Measurements from ENCODE around the gene MYO1E.

MYO1E gene

DNA sequence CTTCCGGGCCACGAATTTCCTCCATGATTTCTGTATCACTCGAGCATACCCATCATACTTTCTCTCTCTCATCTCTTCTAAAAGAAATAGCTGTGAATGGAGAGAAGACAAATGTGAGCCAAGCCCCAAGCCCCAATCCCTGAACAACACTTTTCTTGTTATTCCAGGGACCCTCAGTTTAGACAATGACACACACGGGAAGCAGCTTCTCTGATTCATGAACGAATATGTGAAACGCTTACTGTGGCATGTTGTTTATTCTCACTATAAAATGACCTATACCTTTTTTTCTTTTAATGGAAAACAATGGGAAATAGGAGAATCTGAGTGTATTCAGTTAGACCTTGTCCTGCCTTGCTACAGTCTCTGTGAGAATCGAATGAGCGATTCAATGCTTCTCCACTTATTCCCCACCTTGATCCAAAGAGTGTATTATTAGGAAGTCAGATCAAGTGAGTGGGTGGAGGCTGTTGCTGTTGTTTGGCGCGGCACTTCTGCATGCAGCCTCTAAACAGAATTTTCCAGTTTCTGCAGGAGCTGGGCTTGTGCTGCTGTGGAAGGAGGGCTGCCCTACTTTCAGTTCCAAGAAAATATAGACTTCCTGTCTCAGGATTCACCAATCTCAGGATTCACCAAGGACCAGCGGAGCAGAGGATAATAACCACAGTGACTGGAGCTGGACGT, 198.4 kb downstream of the MYO1E start:
- in situ Hi-C loops (cut with MboI; ENCODE audit: low sequenced_read_pairs), result no loop called here

DNA sequence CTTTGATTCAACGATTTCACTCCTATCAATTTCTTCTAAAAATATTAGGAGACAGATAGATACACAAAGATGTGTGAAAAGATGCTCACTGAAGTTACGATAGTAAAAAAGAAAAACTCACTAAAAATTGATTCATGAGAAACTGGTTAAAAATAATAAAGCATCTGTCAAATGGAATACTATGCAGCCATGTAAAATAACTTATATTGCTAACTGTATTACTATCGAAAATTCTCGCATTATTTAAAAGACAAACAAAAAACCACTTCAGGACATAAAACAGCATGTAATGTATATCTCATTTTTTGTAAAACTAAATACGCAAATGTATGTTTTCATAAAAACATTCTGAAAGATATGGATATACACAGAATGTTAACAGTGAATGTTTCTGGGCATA, 199.5 kb downstream of the MYO1E start:
- in situ Hi-C loops (cut with MboI; ENCODE audit: low sequenced_read_pairs), result no loop called here

DNA sequence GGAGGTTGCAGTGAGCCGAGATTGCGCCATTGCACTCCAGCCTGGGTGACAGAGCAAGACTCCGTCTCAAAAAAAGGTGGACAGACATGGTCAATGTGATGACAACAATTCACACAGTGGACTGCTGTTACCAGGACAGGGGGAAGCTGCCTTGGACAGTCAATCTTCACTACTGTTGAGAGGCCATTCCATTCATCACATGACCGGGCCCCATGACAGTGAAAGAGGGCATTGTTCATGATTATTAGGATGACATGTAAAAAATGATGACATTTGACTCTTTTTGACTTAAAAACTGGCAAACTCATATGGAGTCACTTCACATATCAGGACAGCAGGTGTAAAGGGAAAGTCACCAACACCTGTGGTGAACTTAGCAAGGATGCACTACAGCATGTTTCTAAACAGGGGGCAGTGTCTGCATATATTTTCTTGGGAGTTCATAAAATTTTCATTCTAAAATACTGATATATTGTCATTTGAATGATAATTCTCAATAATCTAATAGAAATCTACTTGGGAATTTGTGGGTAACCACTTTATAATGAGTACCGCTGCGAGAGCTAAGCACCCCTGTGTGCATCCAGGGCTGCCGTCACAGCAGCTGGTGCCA, 200.3 kb downstream of the MYO1E start:
- in situ Hi-C loops (cut with MboI; ENCODE audit: low sequenced_read_pairs), result no loop called here

DNA sequence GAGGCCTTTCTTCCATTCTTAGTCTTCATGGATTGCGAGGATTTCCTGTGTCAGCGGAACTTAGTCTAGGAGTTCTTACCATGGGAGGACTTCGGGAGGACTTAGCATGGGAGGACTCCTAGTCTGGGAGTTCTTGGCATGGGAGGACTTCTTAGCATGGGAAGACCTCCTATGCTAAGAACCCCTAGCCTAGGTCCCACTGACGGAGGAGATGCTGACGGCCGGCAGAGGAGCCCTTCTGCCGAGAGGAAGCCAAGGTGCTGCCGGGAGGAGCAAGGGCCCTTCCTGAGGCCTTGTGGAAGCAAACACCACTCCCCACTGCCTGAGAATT, 201.6 kb downstream of the MYO1E start:
- in situ Hi-C loops (cut with MboI; ENCODE audit: low sequenced_read_pairs), result no loop called here

DNA sequence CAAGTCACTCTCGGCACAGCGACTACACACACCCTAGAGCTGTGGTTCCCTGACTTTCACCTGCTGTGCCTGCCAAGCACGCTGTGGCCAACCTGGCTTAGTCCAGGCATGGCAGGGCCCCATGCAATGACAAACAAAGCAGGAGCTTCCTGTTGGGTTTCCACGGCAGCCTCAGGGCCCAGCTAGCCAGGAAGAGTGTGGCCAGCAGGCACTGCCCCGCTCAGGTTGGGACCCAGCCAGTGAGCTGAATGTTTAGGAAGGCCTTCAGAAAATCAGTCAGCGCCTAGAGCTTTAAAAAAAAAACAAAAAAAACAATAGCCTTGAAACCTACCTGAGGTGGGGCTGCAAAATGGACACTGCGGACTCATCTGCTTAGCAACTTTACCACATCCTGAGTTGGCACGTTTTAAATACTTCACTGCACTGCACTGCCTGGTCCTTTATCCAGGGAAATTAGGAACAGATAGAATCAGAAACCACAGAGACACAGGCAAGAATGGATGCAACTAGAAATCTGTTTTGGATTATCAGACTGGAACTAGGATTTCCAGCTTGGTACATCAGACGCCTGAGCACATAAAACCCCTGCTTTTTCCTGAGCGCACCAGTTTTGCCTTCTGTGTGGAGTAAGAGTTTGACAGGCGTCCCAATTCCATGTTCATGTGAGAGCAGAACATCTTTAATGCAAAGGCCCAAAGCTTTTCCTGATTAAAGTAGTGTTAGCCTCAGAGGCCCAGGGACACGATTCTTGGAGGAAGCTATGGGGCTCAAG, 202.2 kb downstream of the MYO1E start:
- in situ Hi-C loops (cut with MboI; ENCODE audit: low sequenced_read_pairs), result no loop called here

DNA sequence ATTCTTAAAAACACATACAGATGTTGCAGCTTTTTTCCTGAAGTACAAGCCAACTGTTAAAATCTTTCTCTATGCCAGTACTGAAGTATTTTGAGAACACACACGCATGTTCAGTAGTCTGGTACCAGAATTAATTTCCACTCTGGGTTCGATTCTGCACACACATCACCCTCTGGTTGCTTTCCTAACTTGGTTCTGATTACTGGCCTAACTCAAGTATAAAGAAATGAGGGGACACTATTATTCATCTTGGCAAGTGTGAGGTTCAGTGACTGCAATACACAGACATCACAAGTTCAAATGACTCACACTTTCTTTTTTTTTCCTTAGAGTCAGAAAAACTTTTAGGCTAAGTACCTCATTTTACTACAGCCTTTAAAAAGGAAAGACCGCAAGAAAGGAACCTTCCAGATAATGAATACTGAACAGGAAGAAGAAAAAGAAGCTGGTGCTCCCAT, 203.4 kb downstream of the MYO1E start:
- in situ Hi-C loops (cut with MboI; ENCODE audit: low sequenced_read_pairs), result loop anchor here (10.0 kb wide), 1 partner anchor 326 kb away; no protein-coding TSS in a partner anchor

DNA sequence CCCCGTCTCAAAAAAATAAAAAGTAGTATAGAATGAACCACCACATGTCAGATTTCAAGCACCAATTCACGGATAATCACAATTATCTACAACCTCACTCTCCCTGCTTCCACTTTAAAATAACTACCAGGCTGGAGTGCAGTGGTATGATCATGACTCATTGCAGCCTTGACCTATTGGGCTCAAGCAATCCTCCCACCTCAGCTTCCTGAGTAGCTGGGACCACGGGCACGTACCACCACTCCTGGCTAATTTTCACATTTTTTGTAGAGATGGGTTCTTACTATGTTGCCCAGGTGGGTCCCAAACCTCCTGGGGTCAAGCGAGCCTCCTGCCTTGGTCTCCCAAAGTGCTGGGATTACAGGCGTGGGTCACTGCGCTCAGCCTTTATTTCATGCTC, 204.1 kb downstream of the MYO1E start:
- in situ Hi-C loops (cut with MboI; ENCODE audit: low sequenced_read_pairs), result loop anchor here (10.0 kb wide), 1 partner anchor 326 kb away; no protein-coding TSS in a partner anchor

DNA sequence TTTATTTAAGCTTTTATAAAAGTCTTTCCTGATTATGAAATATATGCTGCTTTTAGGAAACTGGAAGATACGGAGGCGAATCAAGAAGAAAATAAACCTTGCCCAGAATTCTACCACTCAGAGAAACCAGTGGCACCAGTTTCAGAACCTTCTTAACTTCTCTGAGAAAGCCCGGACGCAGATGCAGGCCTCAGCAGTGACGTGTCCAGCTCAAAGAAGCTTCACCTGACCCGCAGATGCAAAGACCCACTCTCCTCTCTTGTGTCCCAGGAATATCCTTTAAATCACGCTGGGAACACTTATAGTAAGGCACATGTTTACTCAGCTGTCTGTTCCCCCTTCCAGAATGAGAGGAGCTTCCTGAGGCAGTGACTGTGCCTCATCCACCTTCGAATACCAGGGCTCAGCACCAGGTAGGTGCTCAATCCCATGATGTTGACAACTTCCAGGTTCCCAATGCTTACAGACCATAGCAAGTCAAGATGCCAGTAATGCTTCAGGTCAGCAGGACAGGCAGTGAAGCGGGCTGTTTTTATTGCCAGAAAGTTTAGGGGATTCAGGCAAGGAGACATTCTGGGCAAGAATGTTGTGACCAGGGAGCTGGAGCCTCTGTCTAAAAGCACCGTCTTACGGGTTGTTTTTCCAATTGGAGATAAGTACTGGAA, 205.9 kb downstream of the MYO1E start:
- in situ Hi-C loops (cut with MboI; ENCODE audit: low sequenced_read_pairs), result loop anchor here (10.0 kb wide), 1 partner anchor 328 kb away; no protein-coding TSS in a partner anchor

DNA sequence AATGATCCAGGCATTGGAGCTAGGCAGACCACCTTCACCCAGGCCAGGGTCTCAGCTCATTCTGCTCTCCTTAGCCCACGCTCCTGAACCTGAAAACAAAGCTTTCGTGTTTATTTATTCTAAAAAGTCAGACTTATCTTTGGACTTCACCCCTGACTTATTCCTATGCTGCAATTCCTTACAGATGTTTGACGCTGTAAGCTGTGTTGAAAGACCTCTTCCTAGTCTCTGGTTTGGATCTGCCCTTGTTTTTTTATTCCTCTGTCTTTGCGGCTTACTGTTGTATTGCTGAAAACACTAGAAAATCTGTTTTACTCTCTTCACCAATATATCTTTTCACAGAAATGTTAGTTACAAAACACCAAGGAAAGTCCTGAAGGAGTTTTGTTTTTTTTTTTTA, 206.5 kb downstream of the MYO1E start:
- in situ Hi-C loops (cut with MboI; ENCODE audit: low sequenced_read_pairs), result loop anchor here (10.0 kb wide), 1 partner anchor 329 kb away; no protein-coding TSS in a partner anchor

DNA sequence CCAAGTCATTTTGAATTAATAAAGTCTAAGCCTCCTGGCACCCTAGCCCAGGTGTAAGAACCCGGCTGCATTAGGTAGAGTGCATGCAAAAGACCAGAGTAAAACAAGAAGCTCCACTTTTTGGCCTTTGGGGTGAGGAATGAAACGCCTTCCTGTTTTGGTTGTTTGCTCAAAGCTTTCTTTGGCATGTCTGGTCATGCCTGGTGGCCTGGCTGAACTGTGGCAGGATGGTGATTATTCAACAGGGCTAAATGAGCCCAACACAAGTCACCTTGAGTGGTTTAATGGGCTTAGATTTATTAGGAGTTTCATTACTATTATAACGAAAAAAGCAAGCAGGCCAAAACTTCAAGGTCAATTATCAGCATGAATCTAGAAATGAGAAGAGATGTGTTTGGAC, 206.9 kb downstream of the MYO1E start:
- in situ Hi-C loops (cut with MboI; ENCODE audit: low sequenced_read_pairs), result loop anchor here (10.0 kb wide), 1 partner anchor 329 kb away; no protein-coding TSS in a partner anchor

DNA sequence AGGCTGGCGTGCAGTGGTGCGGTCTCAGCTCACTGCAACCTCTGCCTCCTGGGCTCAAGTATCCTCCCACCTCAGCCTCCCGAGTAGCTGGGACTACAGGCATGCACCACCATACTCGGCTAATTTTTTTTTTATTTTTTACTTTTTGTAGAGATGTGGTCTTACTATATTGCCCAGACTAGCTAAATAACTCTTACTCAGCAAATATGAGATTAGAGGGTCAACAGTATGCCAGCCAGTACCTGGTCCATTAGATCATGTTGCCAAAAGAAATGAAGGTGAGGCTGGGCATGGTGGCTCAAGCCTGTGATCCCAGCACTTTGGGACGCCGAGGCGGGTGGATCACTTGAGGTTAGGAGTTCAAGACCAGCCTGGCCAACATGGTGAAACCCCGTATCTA, 210.6 kb downstream of the MYO1E start:
- in situ Hi-C loops (cut with MboI; ENCODE audit: low sequenced_read_pairs), result loop anchor here (10.0 kb wide), 1 partner anchor 333 kb away; no protein-coding TSS in a partner anchor

DNA sequence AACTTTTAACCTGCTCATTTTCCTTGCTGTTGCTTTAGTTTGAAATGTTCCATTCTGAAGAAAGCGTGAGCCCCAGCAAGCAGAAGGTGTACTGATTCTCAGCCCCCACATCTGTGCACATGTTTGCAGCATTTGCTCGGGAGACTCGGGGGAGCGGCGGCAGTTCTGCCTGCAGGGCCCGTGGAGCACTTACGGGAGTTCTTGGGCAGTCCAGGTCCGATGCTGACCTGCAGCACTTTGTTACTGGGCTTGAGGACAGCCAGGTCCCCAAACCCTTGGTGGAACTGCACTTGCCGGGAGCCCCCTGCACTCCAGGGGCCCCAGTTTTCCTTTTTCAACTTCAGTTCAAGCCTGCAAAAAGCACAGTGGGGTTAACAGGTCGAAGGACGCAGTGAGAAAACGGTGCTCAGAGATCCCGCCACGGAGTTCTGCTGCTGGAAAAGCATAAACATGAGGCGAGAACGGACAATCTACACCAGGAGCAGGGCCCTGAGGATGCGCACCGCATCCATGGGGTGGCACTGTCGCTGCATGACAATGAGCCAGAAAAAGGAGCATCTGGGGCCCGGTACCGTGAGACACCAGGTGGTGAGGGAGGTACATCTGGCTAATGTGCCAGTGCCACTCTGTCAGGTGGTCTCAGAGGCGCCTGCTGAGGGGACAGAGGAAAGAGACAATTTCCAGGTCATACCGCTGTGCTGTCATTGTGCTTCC, 211.6 kb downstream of the MYO1E start:
- in situ Hi-C loops (cut with MboI; ENCODE audit: low sequenced_read_pairs), result loop anchor here (10.0 kb wide), 1 partner anchor 334 kb away; no protein-coding TSS in a partner anchor

DNA sequence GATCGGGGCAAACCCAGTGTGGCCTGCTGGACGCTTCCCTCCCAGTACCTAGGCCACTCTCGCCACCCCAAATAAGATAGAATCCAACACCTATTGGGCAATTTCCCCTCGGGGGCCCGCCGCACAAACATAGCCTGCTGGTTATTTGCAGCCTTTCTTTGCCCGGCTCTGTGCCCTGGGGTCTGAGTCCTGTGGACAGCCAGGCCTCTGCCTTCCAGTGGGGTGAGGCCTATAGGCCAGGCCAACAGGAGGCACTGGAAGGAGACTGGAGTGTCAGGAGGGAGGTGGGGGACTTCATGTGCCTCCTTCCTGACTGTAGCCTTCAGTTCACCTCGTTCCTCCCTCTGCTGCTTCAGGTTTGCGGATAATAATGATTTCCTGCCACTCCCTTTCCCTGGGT, 213.5 kb downstream of the MYO1E start:
- in situ Hi-C loops (cut with MboI; ENCODE audit: low sequenced_read_pairs), result no loop called here

DNA sequence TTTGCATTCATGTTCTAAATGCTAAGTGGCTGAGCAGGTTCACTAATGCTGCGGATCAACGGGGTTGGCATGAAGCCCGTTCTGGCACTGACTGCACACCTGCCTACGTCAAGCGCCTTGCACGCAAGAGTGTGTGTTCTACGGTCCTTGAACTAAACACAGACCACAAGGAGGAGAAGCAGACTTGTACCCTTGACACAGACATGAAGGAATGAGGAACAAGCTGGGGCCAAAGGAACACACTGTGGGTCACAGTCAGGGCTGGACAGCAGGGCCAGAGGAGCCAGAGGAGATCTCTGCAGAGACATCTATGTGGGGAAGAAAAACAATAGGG, 214.0 kb downstream of the MYO1E start:
- in situ Hi-C loops (cut with MboI; ENCODE audit: low sequenced_read_pairs), result no loop called here

DNA sequence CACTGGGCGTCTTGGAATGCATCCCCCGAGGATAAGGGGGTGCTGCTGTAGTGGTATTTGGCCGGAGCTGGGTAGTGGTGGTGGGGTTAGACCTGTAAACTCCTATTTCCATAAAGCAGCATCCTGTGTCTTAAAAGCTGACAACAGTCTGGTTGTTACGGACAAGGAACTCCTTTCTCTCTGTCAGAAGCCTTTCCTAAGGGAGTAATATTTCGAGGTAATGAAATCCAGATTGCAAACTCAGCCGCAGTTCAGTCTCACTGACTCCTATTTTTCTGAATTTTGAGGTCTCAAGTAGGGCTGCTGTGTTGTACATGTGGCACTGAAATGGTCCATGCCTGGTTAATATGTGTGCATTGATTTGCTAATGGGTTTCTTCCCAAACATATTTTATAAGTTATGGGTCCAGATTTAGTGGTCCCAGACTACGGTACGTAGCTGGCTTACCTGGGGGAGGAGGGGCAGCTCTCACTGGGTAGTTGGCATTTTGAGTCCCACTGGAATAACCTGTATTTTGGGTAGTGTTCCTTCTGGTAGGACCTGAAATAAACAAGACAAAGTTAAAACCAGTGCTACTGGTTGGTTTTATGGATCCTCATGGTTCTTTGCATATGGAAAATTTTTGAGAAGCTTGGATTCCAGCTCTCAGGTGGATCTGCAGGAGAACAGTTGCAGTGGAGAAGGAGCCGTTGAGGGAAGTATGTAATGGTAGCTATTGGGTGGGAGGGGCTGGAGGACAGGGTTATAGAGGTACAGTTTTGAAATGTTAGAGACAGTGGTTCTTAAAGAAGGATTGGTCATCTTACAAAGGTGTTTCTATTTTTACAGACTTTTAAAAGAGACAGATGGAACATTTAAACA, 214.6 kb downstream of the MYO1E start:
- in situ Hi-C loops (cut with MboI; ENCODE audit: low sequenced_read_pairs), result no loop called here

DNA sequence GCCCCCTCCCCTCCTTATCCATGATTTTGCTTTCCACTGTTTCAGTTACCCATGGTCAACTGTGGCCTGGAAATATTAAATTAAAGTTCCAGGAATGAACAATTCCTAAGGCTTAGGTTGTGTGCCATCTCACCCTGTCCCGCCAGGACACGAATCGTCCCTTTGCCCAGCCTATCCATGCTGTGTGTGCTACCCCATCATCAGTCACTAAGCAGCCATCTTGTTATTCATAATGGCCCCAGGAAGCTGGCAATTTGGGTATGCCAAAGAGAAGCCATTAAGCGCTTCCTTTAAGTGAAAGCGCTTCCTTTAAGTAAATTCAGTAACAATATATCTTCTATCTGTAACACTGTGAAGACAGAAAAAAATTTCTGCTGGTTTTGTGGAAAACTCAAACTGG, 215.3 kb downstream of the MYO1E start:
- in situ Hi-C loops (cut with MboI; ENCODE audit: low sequenced_read_pairs), result no loop called here

DNA sequence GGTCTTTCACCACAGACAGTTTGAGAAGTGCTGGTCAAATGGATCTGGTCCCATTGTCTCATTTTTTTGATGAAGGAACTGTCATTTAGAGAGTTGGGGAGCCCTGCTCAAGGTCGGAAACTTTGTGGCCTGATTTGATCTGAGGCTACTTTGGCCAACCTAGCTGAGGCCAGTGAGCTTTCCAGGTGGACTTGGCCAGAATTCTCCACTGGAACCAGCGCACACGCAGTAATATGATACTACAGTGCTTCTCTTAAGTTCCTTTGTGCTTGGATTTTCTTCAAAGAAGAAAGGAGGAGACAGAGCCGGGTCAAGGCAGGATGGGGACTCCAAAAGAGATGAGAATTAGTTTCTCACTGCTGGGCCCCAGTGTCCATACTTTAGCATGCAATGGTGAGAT, 217.2 kb downstream of the MYO1E start:
- in situ Hi-C loops (cut with MboI; ENCODE audit: low sequenced_read_pairs), result no loop called here

DNA sequence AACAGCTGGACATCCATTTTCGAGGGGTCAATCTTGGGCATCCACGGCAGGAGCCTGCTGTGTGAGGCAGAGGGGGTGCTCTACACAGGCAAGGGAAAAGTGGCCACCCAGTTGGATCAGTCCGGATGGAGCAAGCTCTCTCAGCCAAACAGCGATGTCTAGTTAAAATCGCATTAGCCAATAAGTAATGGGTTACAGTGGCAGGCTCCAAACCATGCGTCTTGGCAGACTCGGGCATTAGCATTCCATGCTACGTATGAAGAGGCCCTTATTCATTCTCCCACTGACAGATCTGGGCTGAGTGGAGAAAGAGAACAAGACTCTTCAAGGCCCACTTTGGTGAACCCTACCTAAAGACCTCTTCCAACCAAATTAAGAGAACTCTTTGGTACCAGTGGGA, 218.4 kb downstream of the MYO1E start:
- in situ Hi-C loops (cut with MboI; ENCODE audit: low sequenced_read_pairs), result no loop called here

DNA sequence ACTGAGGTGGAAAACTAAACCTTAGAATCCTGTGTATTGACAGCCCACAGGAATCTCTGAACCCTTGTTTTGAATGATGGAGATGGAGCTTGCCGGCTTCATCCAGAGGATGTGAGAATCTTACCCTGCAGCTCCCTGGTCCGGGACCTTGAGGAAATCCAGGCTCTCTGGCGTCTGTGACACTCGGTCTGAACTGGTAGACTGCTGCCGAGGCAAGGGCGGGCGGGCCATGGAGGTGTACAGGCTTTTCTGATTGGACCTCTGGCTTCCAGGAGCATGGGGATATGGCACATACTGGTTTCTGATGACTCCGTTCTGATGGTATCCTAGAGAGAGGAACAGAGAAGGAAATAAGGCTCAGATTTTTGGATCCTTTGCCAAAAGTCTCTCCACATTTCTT, 219.2 kb downstream of the MYO1E start:
- in situ Hi-C loops (cut with MboI; ENCODE audit: low sequenced_read_pairs), result no loop called here

All from HL-60/S4 treated with phorbol 12-myristate 13-acetate at 8.2 ng/mL for 4 days and 3 days (cell line).